HK-2 (cell line): ENCODE data around the gene SPTBN1.

Experiments
- DNase-seq: peaks from one replicate; pipeline ENCODE4 v3.0.0-alpha.2; 2018; ENCODE audit not compliant: unreplicated experiment

SPTBN1 gene

GRCh38 chr2:54632733-54633692 is 176.9 kb downstream of the SPTBN1 start:
- DNase-seq: peak; percentile 61

- DNase-seq: no peak
Observed at GRCh38 chr2:54634021-54634420, 177.9 kb downstream of the SPTBN1 start.

- peak; percentile 73 for DNase-seq
Observed at GRCh38 chr2:54634564-54635511, 178.7 kb downstream of the SPTBN1 start.

- no peak for DNase-seq
Observed at GRCh38 chr2:54635554-54636152, 179.5 kb downstream of the SPTBN1 start.

GRCh38 chr2:54636415-54637139 is 180.4 kb downstream of the SPTBN1 start:
- no peak for DNase-seq

- DNase-seq: no peak
Observed at GRCh38 chr2:54638103-54638502, 182.0 kb downstream of the SPTBN1 start.

- DNase-seq: no peak
Observed at GRCh38 chr2:54638774-54639187, 182.7 kb downstream of the SPTBN1 start.

- no peak for DNase-seq
Observed at GRCh38 chr2:54639609-54640008, 183.5 kb downstream of the SPTBN1 start.

- DNase-seq: no peak
Observed at GRCh38 chr2:54640834-54641540, 184.9 kb downstream of the SPTBN1 start.

- DNase-seq: no peak
Observed at GRCh38 chr2:54641988-54642387, 185.9 kb downstream of the SPTBN1 start.

GRCh38 chr2:54642677-54643430 is 186.7 kb downstream of the SPTBN1 start:
- DNase-seq: no peak

GRCh38 chr2:54644236-54644635 is 188.1 kb downstream of the SPTBN1 start:
- no peak for DNase-seq

- DNase-seq: no peak
Observed at GRCh38 chr2:54646170-54646927, 190.2 kb downstream of the SPTBN1 start.

GRCh38 chr2:54648256-54648655 is 192.1 kb downstream of the SPTBN1 start:
- no peak for DNase-seq

- no peak for DNase-seq
Observed at GRCh38 chr2:54649191-54649590, 193.1 kb downstream of the SPTBN1 start.

GRCh38 chr2:54649633-54650032 is 193.5 kb downstream of the SPTBN1 start:
- no peak for DNase-seq

- no peak for DNase-seq
Observed at GRCh38 chr2:54650612-54651011, 194.5 kb downstream of the SPTBN1 start.

- DNase-seq: no peak
Observed at GRCh38 chr2:54651291-54651690, 195.2 kb downstream of the SPTBN1 start.

GRCh38 chr2:54652540-54652939 is 196.4 kb downstream of the SPTBN1 start:
- DNase-seq: no peak
